GM21825 (cell line): Measurements from ENCODE around the gene IFNA6.
"Not testable (repeated sequence)": the region's sequence is repeated elsewhere in the genome, so short reads cannot be mapped to it uniquely, and the experiment has no call there.

Experiments
- ATAC-seq: cut with Tn5 transposase; IDR thresholded peaks from one replicate; pipeline ENCODE4 v1.9.1; 2021; ENCODE audit warnings: mild to moderate bottlenecking, moderate library complexity; ENCODE audit not compliant: unreplicated experiment

The IFNA6 gene

DNA sequence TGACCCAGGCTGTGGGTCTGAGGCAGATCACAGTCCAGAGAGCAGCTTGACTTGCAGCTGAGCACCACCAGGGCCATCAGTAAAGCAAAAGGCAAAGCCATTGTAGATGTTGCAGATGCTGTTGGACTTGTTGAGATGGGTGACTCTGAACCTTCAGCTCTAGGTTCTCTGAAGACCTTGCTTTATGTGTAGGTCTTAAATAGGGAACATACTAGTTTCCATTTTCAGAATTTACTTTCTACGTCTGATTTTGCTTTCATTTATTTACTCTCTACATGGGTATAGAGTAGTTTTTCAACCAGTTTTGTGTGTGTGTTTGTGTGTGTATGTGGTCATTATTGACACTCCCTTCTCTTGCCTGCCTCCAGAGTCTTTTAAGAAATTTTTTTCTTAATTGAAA, at the start of gene IFNA6:
Gene IFNA6, minus strand, starts transcription at position 101 of the 400 bp plus-strand sequence. Its CDS starts 0 bp downstream, at position 101.
- no peak for ATAC-seq

DNA sequence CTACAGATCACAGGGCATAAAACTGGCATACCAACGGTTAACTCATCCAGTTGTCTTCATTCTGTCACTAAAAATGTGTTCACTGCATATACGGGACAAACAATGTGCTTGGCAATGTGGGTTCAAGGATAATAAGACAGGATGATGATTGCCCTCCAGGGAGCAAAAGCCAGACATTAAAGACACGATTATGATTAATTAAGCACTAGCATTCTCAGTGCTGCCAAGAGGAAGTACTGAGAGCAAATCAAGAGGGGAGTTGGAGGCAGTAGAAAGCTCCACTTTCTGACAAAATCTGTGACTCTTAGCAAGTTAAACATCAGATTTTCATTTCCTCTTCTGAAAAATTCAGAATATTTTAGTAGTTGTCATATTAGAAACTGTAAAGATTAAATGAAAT, 49.3 kb upstream of the IFNA6 start:
- ATAC-seq = no peak

GRCh38 chr9:21398955-21399489, 48.3 kb upstream of the IFNA6 start:
- no peak for ATAC-seq

GRCh38 chr9:21395778-21396717, 45.4 kb upstream of the IFNA6 start:
- peak; percentile 68 for ATAC-seq

- ATAC-seq = peak; percentile 76
These were observed 41.6 kb upstream of the IFNA6 start for GRCh38 chr9:21392270-21392669.

GRCh38 chr9:21385131-21385670, 34.5 kb upstream of the IFNA6 start, which contains the start of gene IFNA2:
Gene IFNA2, minus strand, starts transcription at chr9:21385398. Its CDS starts 69 bp downstream, at chr9:21385329.
- peak; percentile 16 for ATAC-seq

GRCh38 chr9:21383627-21384026, 32.9 kb upstream of the IFNA6 start:
- no peak for ATAC-seq

DNA sequence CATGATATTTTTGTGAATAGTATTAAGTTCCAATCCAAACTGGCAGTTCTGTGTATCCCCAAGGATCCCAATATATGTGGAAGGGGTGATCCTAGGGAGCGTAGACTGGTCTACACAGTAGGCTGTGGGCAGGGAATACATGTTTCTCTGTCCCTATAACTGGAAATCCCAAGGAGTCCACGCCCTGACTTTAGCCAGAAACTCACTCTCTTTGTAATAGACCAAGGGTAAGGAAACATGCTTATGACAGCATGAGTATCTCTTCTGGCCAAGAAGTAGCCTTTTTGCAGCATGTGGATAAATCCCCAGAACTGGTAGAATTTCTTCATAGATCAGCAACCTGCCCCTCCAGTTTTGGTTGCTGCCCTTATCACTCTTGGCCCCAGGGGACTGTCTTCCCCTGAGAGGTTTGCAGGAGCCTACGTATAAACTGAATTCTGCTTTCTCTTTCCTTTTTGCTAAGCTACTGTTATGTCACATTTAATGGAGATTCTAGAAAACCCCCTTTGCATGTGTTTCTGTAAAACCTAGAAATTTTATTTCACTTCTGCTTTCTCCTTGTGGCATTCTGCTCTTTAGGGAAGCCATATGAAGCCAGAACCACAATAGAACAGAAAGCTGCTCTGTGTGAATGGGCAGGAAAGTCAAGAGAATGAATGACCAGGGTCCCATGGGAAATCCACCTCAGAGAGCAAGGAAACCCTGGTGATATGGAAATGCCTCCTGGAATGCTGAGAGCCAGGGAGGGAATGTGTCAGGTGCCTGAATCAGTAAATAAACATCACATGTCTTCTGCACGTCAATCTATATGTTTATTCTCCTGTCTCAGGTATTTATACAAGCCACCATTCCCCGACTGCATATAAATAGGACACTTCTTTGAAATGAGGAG, 31.0 kb upstream of the IFNA6 start:
- peak; percentile 96 for ATAC-seq

DNA sequence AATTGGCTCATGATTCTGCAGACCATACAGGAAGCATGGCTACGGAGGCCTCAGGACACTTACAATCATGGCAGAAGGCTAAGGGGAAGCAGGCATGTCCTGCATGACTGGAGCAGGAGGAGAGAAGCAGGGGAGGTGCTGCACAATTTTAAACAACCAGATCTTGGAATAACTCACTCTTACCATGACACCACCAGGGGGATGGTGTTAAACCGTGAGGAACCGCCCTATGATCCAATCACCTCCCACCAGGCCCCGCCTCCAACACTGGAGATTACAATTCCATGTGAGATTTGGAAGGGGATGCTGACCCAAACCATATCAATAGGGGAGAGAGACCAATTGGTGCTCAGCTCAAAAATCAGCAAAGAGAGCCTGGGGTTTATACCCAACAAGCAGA, 20.8 kb upstream of the IFNA6 start:
- not testable (repeated sequence) for ATAC-seq

DNA sequence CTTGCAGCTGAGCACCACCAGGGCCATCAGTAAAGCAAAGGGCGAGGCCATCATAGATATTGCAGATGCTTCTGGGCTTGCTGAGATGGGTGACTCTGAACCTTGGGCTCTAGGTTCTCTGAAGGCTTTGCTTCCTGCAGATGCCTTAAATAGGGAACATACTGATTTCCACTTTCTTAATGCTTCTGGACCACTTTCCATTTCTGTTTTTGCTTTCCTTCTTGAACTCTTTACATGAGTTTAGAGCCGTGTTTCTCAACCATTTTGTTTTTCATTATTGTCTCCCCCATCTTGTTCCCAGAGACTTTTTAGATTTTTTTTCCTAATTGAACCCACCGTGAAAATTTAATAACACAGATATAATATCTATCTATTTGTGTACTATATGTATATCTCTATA, 17.3 kb upstream of the IFNA6 start, which contains the start of gene IFNA13:
Gene IFNA13, minus strand, starts transcription at position 101 of the 400 bp plus-strand sequence. Its CDS starts 47 bp downstream, at position 54.
- no peak for ATAC-seq

DNA sequence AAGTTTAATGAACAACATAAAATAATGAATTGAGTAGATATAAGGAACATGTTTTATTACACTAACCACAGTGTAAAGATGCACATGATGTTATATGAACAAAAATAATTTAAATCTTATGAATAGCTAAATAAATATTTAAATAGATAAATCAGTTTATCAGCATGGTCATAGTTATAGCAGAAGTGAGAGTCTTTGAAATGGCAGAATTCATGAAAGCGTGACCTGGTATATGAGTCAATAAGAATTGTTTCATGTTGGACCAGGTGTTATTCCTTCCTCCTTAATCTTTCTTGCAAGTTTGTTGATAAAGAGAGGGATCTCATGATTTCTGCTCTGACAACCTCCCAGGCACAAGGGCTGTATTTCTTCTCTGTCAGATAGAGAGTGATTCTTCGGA, 16.5 kb upstream of the IFNA6 start:
- peak; percentile 90 for ATAC-seq

- ATAC-seq = no peak
These were observed 11.6 kb upstream of the IFNA6 start for GRCh38 chr9:21362287-21362686.

DNA sequence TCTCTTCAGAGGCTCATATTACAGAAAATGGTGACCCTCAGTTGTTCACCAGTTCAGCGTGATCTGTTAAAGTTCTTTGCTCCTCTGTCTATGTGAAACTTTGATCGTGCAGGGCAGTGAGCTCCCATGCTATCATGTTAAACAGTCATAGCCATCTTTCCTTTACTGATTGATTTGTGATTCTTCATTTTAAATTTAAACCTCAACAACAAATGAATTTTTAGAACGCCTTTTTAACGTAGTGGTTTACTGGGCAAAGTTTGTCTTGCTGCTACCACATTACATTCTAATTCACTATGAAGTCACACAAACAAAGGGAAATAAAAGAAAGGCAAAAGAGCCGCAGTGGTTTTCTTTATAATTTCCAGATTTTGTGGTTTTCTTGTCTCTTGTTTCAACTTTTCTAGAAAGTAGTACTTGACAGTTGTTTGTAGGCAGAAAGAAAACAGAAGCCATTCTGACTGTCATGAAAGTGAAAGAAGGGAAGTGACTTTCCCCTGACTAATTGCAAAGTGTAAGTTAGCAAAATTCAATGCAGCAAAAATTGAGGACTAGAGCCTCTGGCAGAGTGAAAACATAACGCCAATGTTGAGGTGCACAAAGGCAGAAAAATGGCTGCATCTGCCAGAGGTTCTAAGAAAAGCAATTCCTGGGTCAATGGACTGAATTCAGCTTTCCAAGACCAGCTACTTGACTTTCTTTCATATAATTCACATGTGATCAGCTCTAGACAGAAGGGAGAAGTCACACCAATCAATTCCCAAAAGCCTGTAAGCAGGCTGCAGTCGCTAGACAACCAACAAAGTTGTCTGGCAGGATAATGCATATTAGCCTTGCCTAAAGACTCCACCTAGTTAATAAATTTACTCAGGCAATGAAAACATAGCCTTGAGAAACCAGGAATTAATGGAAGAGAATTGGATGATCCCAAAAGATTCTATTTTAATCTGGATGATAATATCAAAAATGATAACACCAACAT, 7.1 kb upstream of the IFNA6 start:
- peak; percentile 92 for ATAC-seq

DNA sequence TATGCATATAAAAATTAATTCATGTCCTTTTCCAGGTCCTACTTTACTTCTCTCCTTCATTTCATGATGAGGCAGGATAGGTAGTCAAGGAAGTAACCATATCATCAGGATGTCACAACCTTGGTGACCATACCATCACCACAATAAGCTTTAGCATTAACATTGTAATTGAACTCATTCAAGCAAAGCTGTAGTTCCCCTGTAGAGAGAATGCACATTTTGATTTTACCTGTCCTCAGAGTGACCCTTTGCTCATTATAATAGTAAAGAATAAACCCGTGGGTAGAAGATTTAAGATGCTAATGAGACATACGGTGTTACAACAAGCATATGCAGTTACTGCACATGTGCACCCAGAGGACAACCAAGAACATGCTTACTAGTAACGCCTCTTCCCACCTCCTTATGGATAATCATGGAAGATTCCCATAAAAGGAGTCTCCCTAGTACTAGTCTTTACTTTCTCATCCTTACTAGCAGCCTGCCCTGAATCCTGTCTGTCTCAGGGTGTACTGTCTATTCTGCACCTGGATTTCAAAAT, 2.2 kb downstream of the IFNA6 start:
- ATAC-seq = no peak

DNA sequence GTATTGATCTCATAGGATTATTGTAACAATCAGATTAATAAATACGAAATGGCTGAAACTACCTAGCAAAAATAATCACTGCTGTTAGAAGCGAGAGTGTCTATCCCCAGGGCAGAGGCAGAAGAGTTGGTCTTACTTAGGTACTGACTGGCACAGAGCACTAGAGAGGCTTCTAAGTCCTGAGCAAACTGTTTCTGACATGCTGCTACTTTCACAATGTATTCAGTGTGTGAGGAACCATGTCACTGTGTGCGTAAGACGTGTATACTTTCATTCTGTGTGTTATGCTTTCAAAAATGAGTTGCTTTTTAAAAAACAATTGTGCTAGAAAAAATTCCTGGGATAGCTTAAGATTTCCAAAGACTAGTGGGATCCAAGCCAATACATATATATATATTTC, 10.0 kb downstream of the IFNA6 start:
- ATAC-seq = no peak

DNA sequence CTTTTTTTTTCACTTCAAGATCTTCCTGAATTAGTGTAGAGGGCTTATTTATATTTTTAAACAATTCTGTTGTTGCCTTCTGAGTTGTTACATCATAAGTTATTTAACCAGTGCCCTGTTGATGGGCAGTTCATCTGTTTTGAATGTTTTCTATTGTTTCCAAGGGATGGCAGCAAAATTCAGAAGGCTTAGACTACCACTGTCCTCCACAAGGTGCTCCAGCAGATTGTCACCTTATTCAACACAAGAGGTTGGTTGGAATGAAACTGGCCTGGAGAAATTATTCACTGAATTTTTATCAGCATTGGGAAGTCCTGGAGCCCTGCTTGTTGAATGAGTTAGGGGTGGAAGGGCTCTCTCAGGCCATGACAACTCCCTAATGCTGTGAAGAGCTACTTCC, 14.2 kb downstream of the IFNA6 start:
- ATAC-seq = no peak

- peak; percentile 87 for ATAC-seq
These were observed 15.7 kb downstream of the IFNA6 start, which contains the start of gene KLHL9 for GRCh38 chr9:21334701-21335632. Gene KLHL9, minus strand, starts transcription at chr9:21335404. Its CDS starts 545 bp downstream, at chr9:21334859.

- no peak for ATAC-seq
These were observed 17.5 kb downstream of the IFNA6 start for GRCh38 chr9:21333226-21333625.
